Spleen (tissue), 11 donors: ENCODE data around the gene PLAC1. TPM values are rescaled to one million over a fixed set of nuclear protein-coding genes. Genes with fewer than 3 reads are reported as not detected.
A peak's percentile ranks its signal among the peaks of the same experiment; 100 is the strongest.

Experiments used
- DNase-seq: peaks from one replicate; pipeline ENCODE4 v3.0.0-alpha.2; 2020
- H3K27ac ChIP-seq, 8 donors: fragments of 200-600 bp; sonication (generic) in 7 of 8; 1 replicate in 4 of 8; 2 replicates in 4 of 8; pipeline versions ENCODE4 v1.5.0 to v1.8.0; 2016 to 2021; ENCODE audit warnings: inconsistent platforms in 4 of 8, mild to moderate bottlenecking in 4 of 8, moderate library complexity in 1 of 8
- H3K27me3 ChIP-seq, 7 donors: fragments of 200-600 bp; sonication (generic) in 6 of 7; replicated peaks in 1 of 7; 1 replicate in 4 of 7; 2 replicates in 3 of 7; pipeline versions ENCODE4 v1.5.0 to v1.8.0; 2016 to 2021; ENCODE audit warnings: inconsistent platforms in 3 of 7, mild to moderate bottlenecking in 1 of 7
- H3K36me3 ChIP-seq, 6 donors: fragments of 200-600 bp; sonication (generic) in 5 of 6; 1 replicate in 4 of 6; 2 replicates in 2 of 6; pipeline versions ENCODE4 v1.5.0 to v1.8.0; 2016 to 2021; ENCODE audit warnings: inconsistent platforms in 2 of 6
- H3K4me1 ChIP-seq, 6 donors: fragments of 200-600 bp; sonication (generic) in 5 of 6; 1 replicate in 3 of 6; 2 replicates in 3 of 6; pipeline versions ENCODE4 v1.5.0 to v1.8.0; 2016 to 2021; ENCODE audit warnings: inconsistent platforms in 3 of 6
- H3K4me3 ChIP-seq, 8 donors: fragments of 200-600 bp; sonication (generic) in 7 of 8; 1 replicate in 4 of 8; 2 replicates in 4 of 8; pipeline versions ENCODE4 v1.5.0 to v1.8.0; 2016 to 2021; ENCODE audit warnings: inconsistent platforms in 4 of 8, mild to moderate bottlenecking in 4 of 8, moderate library complexity in 2 of 8
- H3K9me3 ChIP-seq, 8 donors: fragments of 200-600 bp; sonication (generic) in 7 of 8; 1 replicate in 4 of 8; 2 replicates in 4 of 8; pipeline versions ENCODE4 v1.5.0 to v1.8.0; 2016 to 2021; ENCODE audit warnings: inconsistent platforms in 4 of 8
- CTCF ChIP-seq, 11 experiments: fragments of 200-600 bp in 7 of 11; fragments of 450-650 bp in 4 of 11; sonication (generic) in 4 of 11; IDR thresholded peaks in 8 of 11; conservative IDR thresholded peaks in 3 of 11; 1 replicate in 7 of 11; 2 replicates in 4 of 11; pipeline versions ENCODE4 v1.4.0 to v1.8.0; 2016 to 2021; ENCODE audit warnings: antibody characterized with exemption in 11 of 11, inconsistent platforms in 4 of 11, mild to moderate bottlenecking in 1 of 11
- POLR2A ChIP-seq, 3 donors: fragments of 450-650 bp; IDR thresholded peaks; one replicate each; pipeline ENCODE4 v1.5.1; 2017; ENCODE audit warnings: antibody characterized with exemption in 3 of 3, mild to moderate bottlenecking in 1 of 3
- POLR2AphosphoS5 ChIP-seq, 3 donors: sonication (generic); formaldehyde crosslinking; IDR thresholded peaks; one replicate each; pipeline ENCODE4 v1.5.1; 2017; ENCODE audit warnings: antibody characterized with exemption in 3 of 3
- WGBS, 5 donors: extraction: QIAGEN DNeasy Blood & Tissue Kit in 3 of 5; methylation state at CpG; one replicate each; pipeline versions ENCODE4 v1.1.5 to v1.1.7; 2013 to 2018; 5-methylcytosine and 5-hydroxymethylcytosine counted together
- intact Hi-C: fragments of 100-400 bp; cut with DNase I; formaldehyde crosslinking; loops from one replicate; pipeline ENCODE4 v1.15.0; 2023; ENCODE audit warnings: low total_unique reads
- polyA plus RNA-seq, 3 donors: library from polyadenylated mRNA; stranded (reverse); fragments of 200-250 nt; gene quantifications; one replicate each; pipeline ENCODE4 v1.2.1, GENCODE V29; 2013
- total RNA-seq, 7 donors: library from RNA; depleted of rRNA in 3 of 7; stranded (reverse); fragments of >200 nt in 3 of 7; fragmentation: NEBNext Ultra II Directional in 4 of 7; extraction: Animal tissue kit (Norgen Biotek cat#: 25700) in 4 of 7; gene quantifications; one replicate each; pipeline versions ENCODE4 v1.1.0 to v1.2.1, GENCODE V29; 2016 to 2021
- donor health status: healthy with polysubstance abuse.
- donor health status: DM: no; HTN: no; CAD: no; lungs with moderate emphysema.
- donor health status: DM: no; HTN: no; CAD: no.
- donor health status: Bipolar disorder and iron deficiency.
- donor health status: healthy.
- donor health status: DM: no; HTN: no; CAD: no.
- donor health status: DM: yes; HTN: yes; CAD: no.

The PLAC1 gene
- total and polyA plus RNA-seq, 10 donors = not detected

GRCh38 chrX:134672101-134672500, 13.8 kb upstream of the PLAC1 start:
- no peak overlapping the region for H3K4me3 ChIP-seq
- intact Hi-C loops = no loop called here
- DNase-seq = no peak
- H3K27ac ChIP-seq = peak overlapping the region in 1 of 8 donors; percentile 59
- H3K9me3 ChIP-seq = no peaks in the 10 kb centered on the region
- H3K27me3 ChIP-seq = peaks cover 0 to 3% (median 0%) of the 10 kb centered on the region in 7 donors
- no peaks in the 10 kb centered on the region for H3K4me1 ChIP-seq
- TF ChIP-seq CTCF (IDR thresholded peaks at IDR 0.05 in 8 of 11, conservative IDR thresholded peaks at IDR 0.05 in 3 of 11) (no peak), POLR2AphosphoS5 (IDR thresholded peaks at IDR 0.05) (no peak), POLR2A (IDR thresholded peaks at IDR 0.05) (no peak)
- H3K36me3 ChIP-seq = no peaks in the 10 kb centered on the region
- WGBS, 5 donors = 60 to 95% (median 86%) methylated on average over 4 of the region's 4 CpGs

GRCh38 chrX:134671294-134671693, 13.0 kb upstream of the PLAC1 start:
- 31 to 49% (median 37%) methylated on average over 6 of the region's 6 CpGs for WGBS, 5 donors
- Histone ChIP-seq H3K36me3 (no peaks in the 10 kb centered on the region), H3K27me3 (no peaks in the 10 kb centered on the region), H3K27ac (peak overlapping the region in 1 of 8 donors; percentile 59), H3K4me3 (no peak overlapping the region), H3K9me3 (no peaks in the 10 kb centered on the region), H3K4me1 (no peaks in the 10 kb centered on the region)
- no peak for TF ChIP-seq POLR2A (IDR thresholded peaks at IDR 0.05)
- no peak for TF ChIP-seq CTCF (IDR thresholded peaks at IDR 0.05 in 8 of 11, conservative IDR thresholded peaks at IDR 0.05 in 3 of 11)
- TF ChIP-seq POLR2AphosphoS5 (IDR thresholded peaks at IDR 0.05) = peak in 1 of 3 donors; percentile 30
- intact Hi-C loops = no loop called here
- no peak for DNase-seq

DNA sequence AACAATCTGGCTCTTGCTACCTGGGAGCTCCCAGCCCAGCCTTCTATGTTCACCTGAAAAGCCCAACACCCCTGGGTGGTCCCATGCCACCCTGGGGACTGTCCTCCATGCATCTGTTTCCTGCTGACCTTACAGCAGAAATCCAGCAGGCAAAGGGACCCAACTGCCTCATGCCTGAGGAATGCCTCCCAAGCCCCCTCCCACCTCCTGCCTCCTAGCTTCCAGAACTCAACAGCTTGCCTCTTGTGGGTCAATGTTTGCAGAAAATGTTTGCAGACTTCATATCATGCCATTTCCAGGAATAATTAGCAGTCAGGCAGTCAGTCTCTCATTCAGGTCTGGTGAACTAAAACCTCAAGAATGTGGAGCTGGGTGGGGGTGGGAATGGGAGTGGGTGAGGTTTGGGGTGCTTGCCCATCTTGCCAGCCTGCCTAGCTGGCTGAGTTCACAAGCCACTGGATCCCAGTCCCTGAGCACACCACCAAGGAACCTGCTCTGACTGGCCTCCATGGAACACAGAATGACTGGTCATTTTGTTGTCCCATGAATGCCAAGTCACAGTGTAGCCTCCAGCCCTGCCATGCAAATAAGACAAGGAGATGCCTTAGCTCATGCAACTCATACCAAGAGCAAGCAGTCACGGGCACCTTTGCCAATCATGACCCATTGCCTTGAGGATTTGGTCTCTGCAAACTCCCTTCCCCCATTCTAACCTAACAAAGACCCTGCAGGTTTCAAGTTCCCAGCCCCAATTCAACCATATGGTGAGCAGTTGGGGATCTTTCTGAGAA, 12.1 kb upstream of the PLAC1 start:
- intact Hi-C loops = no loop called here
- no peaks in the 10 kb centered on the region for H3K4me1 ChIP-seq
- TF ChIP-seq CTCF (IDR thresholded peaks at IDR 0.05 in 8 of 11, conservative IDR thresholded peaks at IDR 0.05 in 3 of 11) (no peak), POLR2A (IDR thresholded peaks at IDR 0.05) (no peak), POLR2AphosphoS5 (IDR thresholded peaks at IDR 0.05) (no peak)
- no peaks in the 10 kb centered on the region for H3K27me3 ChIP-seq
- no peak overlapping the region for H3K4me3 ChIP-seq
- no peak for DNase-seq
- H3K36me3 ChIP-seq = no peaks in the 10 kb centered on the region
- no peaks in the 10 kb centered on the region for H3K9me3 ChIP-seq
- 43 to 83% (median 74%) methylated on average over 1 of the region's 1 CpG for WGBS, 5 donors
- H3K27ac ChIP-seq = peak overlapping the region in 1 of 8 donors; percentile 59

- H3K27me3 ChIP-seq = no peaks in the 10 kb centered on the region
- no peaks in the 10 kb centered on the region for H3K36me3 ChIP-seq
- WGBS, 5 donors = 75 to 91% (median 83%) methylated on average over 10 to 14 of the region's 14 CpGs
- intact Hi-C loops = no loop called here
- no peaks in the 10 kb centered on the region for H3K4me1 ChIP-seq
- H3K9me3 ChIP-seq = no peaks in the 10 kb centered on the region
- TF ChIP-seq POLR2A (IDR thresholded peaks at IDR 0.05) = no peak
- no peak for TF ChIP-seq CTCF (IDR thresholded peaks at IDR 0.05 in 8 of 11, conservative IDR thresholded peaks at IDR 0.05 in 3 of 11)
- TF ChIP-seq POLR2AphosphoS5 (IDR thresholded peaks at IDR 0.05) = no peak
- H3K27ac ChIP-seq = no peak overlapping the region
- no peak for DNase-seq
- no peak overlapping the region for H3K4me3 ChIP-seq
Measured at GRCh38 chrX:134669378-134670098, 11.3 kb upstream of the PLAC1 start.
